SH-SY5Y (cell line): ENCODE data around the gene BORCS5.

ENCODE experiments used
- GATA2 ChIP-seq: IDR thresholded peaks from 2 replicates; pipeline ENCODE4 v1.6.1; 2011; ENCODE audit warnings: mild to moderate bottlenecking, low read depth, low read length
- GATA3 ChIP-seq: IDR thresholded peaks from 2 replicates; pipeline ENCODE4 v1.6.1; 2011; ENCODE audit warnings: low read depth, mild to moderate bottlenecking, low read length, moderate library complexity

DNA sequence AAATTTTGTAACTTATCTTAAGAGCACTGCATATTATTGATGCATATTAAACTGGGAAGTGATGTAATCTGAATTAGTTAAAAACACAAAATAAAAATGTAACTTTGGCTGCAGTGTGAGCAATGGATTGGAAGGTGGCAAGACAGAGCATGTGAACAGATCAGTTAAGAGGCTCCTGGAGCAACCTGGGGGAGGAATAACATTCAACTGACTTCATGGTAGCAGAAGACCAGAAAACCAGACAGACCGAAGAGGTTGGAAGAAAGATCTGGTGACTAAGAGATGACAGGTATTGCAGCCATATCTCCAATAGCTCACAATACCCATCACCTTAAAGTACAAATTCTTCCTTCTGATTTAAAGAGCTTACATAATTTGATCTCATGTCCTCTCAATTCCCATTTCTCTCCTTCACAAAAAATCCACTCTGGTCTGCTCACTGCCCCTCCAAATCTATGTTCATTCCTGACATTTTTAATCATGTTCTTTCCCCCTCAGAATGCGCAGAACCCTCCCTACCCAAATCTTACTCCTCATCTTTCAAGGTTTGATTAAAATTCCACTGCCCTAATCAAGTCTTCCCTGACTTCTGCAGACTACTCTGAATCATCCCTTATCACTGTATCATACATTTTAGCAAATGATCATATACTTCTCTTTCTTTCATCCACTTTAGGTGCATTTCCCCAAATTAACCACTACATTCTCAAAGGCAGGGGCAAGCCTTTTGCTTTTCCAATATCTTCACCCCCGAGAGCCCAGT, 154.3 kb downstream of the BORCS5 start:
- TF ChIP-seq GATA2 (no peak), GATA3 (no peak)
